Activated CD4-positive, alpha-beta T cell treated with anti-CD3 and anti-CD28 coated beads, Interleukin-2, Interleukin-4, amounts not matched to agents 100 ng/mL and 50 ng/mL, durations not matched to agents 16 hours and 8 hours (primary cell): ENCODE data around the gene PHAX.
A peak's percentile ranks its signal among the peaks of the same experiment; 100 is the strongest.
"Not testable (repeated sequence)": the region's sequence is repeated elsewhere in the genome, so short reads cannot be mapped to it uniquely, and the experiment has no call there.

Source experiments
- DNase-seq: peaks from one replicate; pipeline ENCODE4 v3.0.0-alpha.2; 2020; ENCODE audit warnings: low spot score

PHAX gene

GRCh38 chr5:126600631-126601511, at the start of gene PHAX:
Gene PHAX, plus strand, starts transcription at chr5:126600947. Its CDS starts 16 bp downstream, at chr5:126600963.
- DNase-seq = peak; percentile 75

GRCh38 chr5:126552614-126553013, 48.1 kb upstream of the PHAX start:
- no peak for DNase-seq

GRCh38 chr5:126555101-126555500, 45.6 kb upstream of the PHAX start:
- DNase-seq = not testable (repeated sequence)

GRCh38 chr5:126561908-126562307, 38.8 kb upstream of the PHAX start:
- DNase-seq = no peak

- no peak for DNase-seq
These were observed 37.9 kb upstream of the PHAX start for GRCh38 chr5:126562823-126563222.

GRCh38 chr5:126568206-126568755, 32.5 kb upstream of the PHAX start:
- no peak for DNase-seq

GRCh38 chr5:126575644-126576043, 25.1 kb upstream of the PHAX start:
- no peak for DNase-seq

- no peak for DNase-seq
These were observed 23.8 kb upstream of the PHAX start for GRCh38 chr5:126576974-126577373.

- DNase-seq = no peak
These were observed 23.3 kb upstream of the PHAX start for GRCh38 chr5:126577415-126577814.

- no peak for DNase-seq
These were observed 21.0 kb upstream of the PHAX start for GRCh38 chr5:126579716-126580115.

- no peak for DNase-seq
These were observed 17.0 kb upstream of the PHAX start for GRCh38 chr5:126583761-126584160.

GRCh38 chr5:126587551-126588390, 13.0 kb upstream of the PHAX start:
- no peak for DNase-seq

- DNase-seq = no peak
These were observed 11.0 kb upstream of the PHAX start for GRCh38 chr5:126589536-126590297.

GRCh38 chr5:126591549-126591948, 9.2 kb upstream of the PHAX start:
- DNase-seq = no peak

GRCh38 chr5:126594748-126595485, 5.8 kb upstream of the PHAX start, which contains the start of gene ALDH7A1:
Gene ALDH7A1, minus strand, starts transcription at chr5:126595219. Its CDS starts 21 bp downstream, at chr5:126595198.
- peak; percentile 27 for DNase-seq

- DNase-seq = no peak
These were observed 5.2 kb upstream of the PHAX start for GRCh38 chr5:126595486-126596083.

- DNase-seq = no peak
These were observed 3.6 kb upstream of the PHAX start for GRCh38 chr5:126597156-126597555.

GRCh38 chr5:126599499-126599898, 1.2 kb upstream of the PHAX start:
- no peak for DNase-seq

GRCh38 chr5:126599971-126600630, 646 bp upstream of the PHAX start:
- DNase-seq = not testable (repeated sequence)

GRCh38 chr5:126603402-126603991, 2.8 kb downstream of the PHAX start:
- DNase-seq = no peak
